GM12873 (cell line): ENCODE measurements around the gene PIPOX.

ENCODE experiments used
- CTCF ChIP-seq: IDR thresholded peaks from 2 replicates; pipeline ENCODE4 v1.5.1; 2012; ENCODE audit warnings: low read depth, mild to moderate bottlenecking, moderate library complexity, low read length, control low read depth; ENCODE audit not compliant: insufficient read depth; ENCODE audit errors: missing control alignments

The PIPOX gene

GRCh38 chr17:29076722-29077121, 33.8 kb downstream of the PIPOX start:
- TF ChIP-seq CTCF, result no peak

- no peak for TF ChIP-seq CTCF
Measured at GRCh38 chr17:29077320-29077719, 34.4 kb downstream of the PIPOX start.

GRCh38 chr17:29078183-29079045, 35.5 kb downstream of the PIPOX start:
- no peak for TF ChIP-seq CTCF

GRCh38 chr17:29079433-29079832, 36.5 kb downstream of the PIPOX start:
- no peak for TF ChIP-seq CTCF

GRCh38 chr17:29079887-29080286, 36.9 kb downstream of the PIPOX start:
- no peak for TF ChIP-seq CTCF

- TF ChIP-seq CTCF, result no peak
Measured at GRCh38 chr17:29080323-29080722, 37.4 kb downstream of the PIPOX start.

GRCh38 chr17:29080965-29081364, 38.0 kb downstream of the PIPOX start:
- no peak for TF ChIP-seq CTCF
